GM12873 (cell line): ENCODE measurements around the gene CAMTA2.

Experiments used
- CTCF ChIP-seq: IDR thresholded peaks from 2 replicates; pipeline ENCODE4 v1.5.1; 2012; ENCODE audit warnings: low read depth, mild to moderate bottlenecking, moderate library complexity, low read length, control low read depth; ENCODE audit not compliant: insufficient read depth; ENCODE audit errors: missing control alignments

Gene CAMTA2

GRCh38 chr17:4986951-4987766 lies at the start of gene CAMTA2:
TSS of gene CAMTA2 (minus strand) at chr17:4987675. CDS start at chr17:4986222, 1,453 bp downstream.
- TF ChIP-seq CTCF = peak; percentile 71

- no peak for TF ChIP-seq CTCF
These were observed 47.8 kb upstream of the CAMTA2 start, which contains the start of gene SLC52A1 for GRCh38 chr17:5035315-5035714. TSS of gene SLC52A1 (minus strand) at chr17:5035426. CDS start at chr17:5034606, 820 bp downstream.

GRCh38 chr17:5034651-5035050 lies 47.2 kb upstream of the CAMTA2 start:
- TF ChIP-seq CTCF = no peak

GRCh38 chr17:5034063-5034462 lies 46.6 kb upstream of the CAMTA2 start:
- no peak for TF ChIP-seq CTCF

- no peak for TF ChIP-seq CTCF
These were observed 46.0 kb upstream of the CAMTA2 start for GRCh38 chr17:5033352-5034015.

- TF ChIP-seq CTCF = no peak
These were observed 45.4 kb upstream of the CAMTA2 start for GRCh38 chr17:5032865-5033264.

- peak; percentile 87 for TF ChIP-seq CTCF
These were observed 44.0 kb upstream of the CAMTA2 start for GRCh38 chr17:5031365-5032082.
